Neural cell (in vitro differentiated cells): ENCODE measurements around the gene ZNF610. TPM values are rescaled to one million over a fixed set of nuclear protein-coding genes. Genes with fewer than 3 reads are reported as not detected.

Source experiments
- H2AFZ ChIP-seq: fragments of 200-600, 300-800 bp; sonication (generic), shearing (Covaris generic); 2 replicates; pipeline ENCODE4 v1.6.0; 2014; ENCODE audit warnings: low read depth, mild to moderate bottlenecking, antibody characterized with exemption, low read length, moderate library complexity
- H3F3A ChIP-seq: fragments of 200-600 bp; shearing (Covaris generic); 2 replicates; pipeline ENCODE4 v1.6.1; 2016; ENCODE audit warnings: mild to moderate bottlenecking, moderate library complexity, mixed read lengths, antibody characterized with exemption, low read length; ENCODE audit not compliant: insufficient read depth, poor library complexity, severe bottlenecking
- H3K27ac ChIP-seq: fragments of 200-600, 300-800 bp; sonication (generic), shearing (Covaris generic); 2 replicates; pipeline ENCODE4 v1.5.1; 2014; ENCODE audit warnings: mild to moderate bottlenecking, low read length, moderate library complexity
- H3K27me3 ChIP-seq: fragments of 300-800, 200-600 bp; sonication (generic), shearing (Covaris generic); 2 replicates; pipeline ENCODE4 v1.6.0; 2014; ENCODE audit warnings: mild to moderate bottlenecking, low read depth, low read length, moderate library complexity; ENCODE audit not compliant: insufficient read depth
- H3K36me3 ChIP-seq: fragments of 300-800, 200-600 bp; sonication (generic), shearing (Covaris generic); 2 replicates; pipeline ENCODE4 v1.5.1; 2014; ENCODE audit warnings: mild to moderate bottlenecking, antibody characterized with exemption, low read length, moderate library complexity; ENCODE audit not compliant: insufficient read depth
- H3K4me2 ChIP-seq: fragments of 300-800, 200-600 bp; sonication (generic), shearing (Covaris generic); 2 replicates; pipeline ENCODE4 v1.6.0; 2014; ENCODE audit warnings: mild to moderate bottlenecking, low read length
- H3K4me3 ChIP-seq: fragments of 300-800, 200-600 bp; sonication (generic), shearing (Covaris generic); 2 replicates; pipeline ENCODE4 v1.5.1; 2014; ENCODE audit warnings: mild to moderate bottlenecking, low read length, moderate library complexity
- H3K79me2 ChIP-seq: fragments of 200-600 bp; shearing (Covaris generic); replicated peaks from 2 replicates; pipeline ENCODE4 v1.6.0; 2014; ENCODE audit warnings: mild to moderate bottlenecking, low read length, moderate library complexity; ENCODE audit not compliant: insufficient read depth
- H3K9ac ChIP-seq: fragments of 300-800, 200-600 bp; sonication (generic), shearing (Covaris generic); 2 replicates; pipeline ENCODE4 v1.6.1; 2016; ENCODE audit warnings: mild to moderate bottlenecking, low read length, mixed read lengths
- H3K9me2 ChIP-seq: fragments of 200-600 bp; shearing (Covaris generic); 2 replicates; pipeline ENCODE4 v1.6.1; 2016; ENCODE audit warnings: mild to moderate bottlenecking, low read length, mixed read lengths; ENCODE audit not compliant: insufficient read depth
- H3K9me3 ChIP-seq: fragments of 200-600, 300-800 bp; sonication (generic), shearing (Covaris generic); 2 replicates; pipeline ENCODE4 v1.6.1; 2016; ENCODE audit warnings: mild to moderate bottlenecking, mixed run types, low read length, moderate library complexity, mixed read lengths
- H4K20me1 ChIP-seq: fragments of 200-600 bp; shearing (Covaris generic); 2 replicates; pipeline ENCODE4 v1.6.1; 2016; ENCODE audit warnings: mild to moderate bottlenecking, mixed run types; ENCODE audit not compliant: insufficient read depth
- EP300 ChIP-seq: fragments of 450-650 bp; conservative IDR thresholded peaks from 2 replicates; pipeline ENCODE4 v1.6.1; 2014; ENCODE audit warnings: antibody characterized with exemption, mild to moderate bottlenecking, moderate library complexity; ENCODE audit not compliant: poor library complexity, severe bottlenecking
- EZH2 ChIP-seq: fragments of 200-600, 300-800 bp; shearing (Covaris generic), sonication (generic); IDR thresholded peaks from 2 replicates; pipeline ENCODE4 v1.6.1; 2014; ENCODE audit warnings: antibody characterized with exemption, low read length, borderline replicate concordance, mild to moderate bottlenecking; ENCODE audit not compliant: insufficient read depth, poor library complexity, severe bottlenecking
- MXI1 ChIP-seq: fragments of 450-650 bp; conservative IDR thresholded peaks from 2 replicates; pipeline ENCODE4 v1.6.1; 2014; ENCODE audit warnings: antibody characterized with exemption, mild to moderate bottlenecking; ENCODE audit not compliant: poor library complexity, severe bottlenecking
- POLR2AphosphoS5 ChIP-seq: IDR thresholded peaks from 2 replicates; pipeline ENCODE4 v1.6.1; 2012
- RAD21 ChIP-seq: fragments of 450-650 bp; conservative IDR thresholded peaks from 2 replicates; pipeline ENCODE4 v1.6.1; 2014; ENCODE audit warnings: antibody characterized with exemption, mild to moderate bottlenecking, moderate library complexity
- REST ChIP-seq: IDR thresholded peaks from 2 replicates; pipeline ENCODE4 v1.6.1; 2012; ENCODE audit warnings: borderline replicate concordance
- SMC3 ChIP-seq: fragments of 450-650 bp; conservative IDR thresholded peaks from 2 replicates; pipeline ENCODE4 v1.6.1; 2014; ENCODE audit warnings: antibody characterized with exemption, mild to moderate bottlenecking, moderate library complexity; ENCODE audit not compliant: poor library complexity
- TAF1 ChIP-seq: IDR thresholded peaks from 2 replicates; pipeline ENCODE4 v1.6.1; 2012; ENCODE audit warnings: low read depth
- polyA plus RNA-seq: library from polyadenylated mRNA; depleted of rRNA; stranded (reverse); fragments of >200 nt; gene quantifications from 2 replicates; pipeline ENCODE4 v1.2.3, GENCODE V29; 2014
- TF ChIP-seq, protein P1 (sequence below): fragments of 450-650 bp; IDR thresholded peaks from 2 replicates; pipeline ENCODE4 v1.5.1; 2014; ENCODE audit warnings: antibody characterized with exemption, mild to moderate bottlenecking, moderate library complexity; ENCODE audit not compliant: poor library complexity, severe bottlenecking

Gene ZNF610
- polyA plus RNA-seq, 1 donor from 2014 or later, result 28.3 TPM

- no peak overlapping the region for H3K4me2 ChIP-seq
- H3K9me3 ChIP-seq, result peaks cover 12% of the 10 kb centered on the region
- H4K20me1 ChIP-seq, result no peaks in the 10 kb centered on the region
- H3K27me3 ChIP-seq, result no peaks in the 10 kb centered on the region
- no peak overlapping the region for H2AFZ ChIP-seq
- H3F3A ChIP-seq, result no peaks in the 10 kb centered on the region
- H3K9me2 ChIP-seq, result no peaks in the 10 kb centered on the region
- peaks cover 5% of the 10 kb centered on the region for H3K79me2 ChIP-seq
- H3K36me3 ChIP-seq, result no peaks in the 10 kb centered on the region
- no peak for TF ChIP-seq REST
- TF ChIP-seq, protein P1, sequence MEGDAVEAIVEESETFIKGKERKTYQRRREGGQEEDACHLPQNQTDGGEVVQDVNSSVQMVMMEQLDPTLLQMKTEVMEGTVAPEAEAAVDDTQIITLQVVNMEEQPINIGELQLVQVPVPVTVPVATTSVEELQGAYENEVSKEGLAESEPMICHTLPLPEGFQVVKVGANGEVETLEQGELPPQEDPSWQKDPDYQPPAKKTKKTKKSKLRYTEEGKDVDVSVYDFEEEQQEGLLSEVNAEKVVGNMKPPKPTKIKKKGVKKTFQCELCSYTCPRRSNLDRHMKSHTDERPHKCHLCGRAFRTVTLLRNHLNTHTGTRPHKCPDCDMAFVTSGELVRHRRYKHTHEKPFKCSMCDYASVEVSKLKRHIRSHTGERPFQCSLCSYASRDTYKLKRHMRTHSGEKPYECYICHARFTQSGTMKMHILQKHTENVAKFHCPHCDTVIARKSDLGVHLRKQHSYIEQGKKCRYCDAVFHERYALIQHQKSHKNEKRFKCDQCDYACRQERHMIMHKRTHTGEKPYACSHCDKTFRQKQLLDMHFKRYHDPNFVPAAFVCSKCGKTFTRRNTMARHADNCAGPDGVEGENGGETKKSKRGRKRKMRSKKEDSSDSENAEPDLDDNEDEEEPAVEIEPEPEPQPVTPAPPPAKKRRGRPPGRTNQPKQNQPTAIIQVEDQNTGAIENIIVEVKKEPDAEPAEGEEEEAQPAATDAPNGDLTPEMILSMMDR, result no peak
- TF ChIP-seq EZH2, result no peak
- TF ChIP-seq EP300, result no peak
- TF ChIP-seq POLR2AphosphoS5, result no peak
- TF ChIP-seq SMC3, result no peak
- no peak for TF ChIP-seq TAF1
- TF ChIP-seq MXI1, result no peak
- TF ChIP-seq RAD21, result no peak
- no peak overlapping the region for H3K27ac ChIP-seq
- no peak overlapping the region for H3K4me3 ChIP-seq
- H3K9ac ChIP-seq, result no peak overlapping the region
Measured at GRCh38 chr19:52331757-52332156, 4.3 kb upstream of the ZNF610 start.

DNA sequence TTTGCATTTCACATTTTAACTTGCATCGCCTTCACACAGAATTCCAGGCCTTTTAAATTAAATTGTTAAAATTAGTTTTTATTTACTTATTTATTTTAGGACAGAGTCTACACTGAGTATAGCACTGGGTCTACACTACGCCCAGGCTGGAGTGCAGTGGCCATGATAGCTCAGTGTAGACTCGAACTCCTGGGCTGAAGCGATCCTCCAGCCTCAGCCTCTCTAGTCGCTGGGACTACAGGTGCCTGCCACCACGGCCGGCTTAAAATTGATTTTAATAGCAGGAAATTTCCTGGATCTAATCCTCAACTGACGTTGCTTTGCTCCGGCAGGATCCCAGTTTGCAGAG, 301 bp upstream of the ZNF610 start:
- H3K4me3 ChIP-seq, result peak overlapping the region; percentile 97
- no peak for TF ChIP-seq SMC3
- no peak for TF ChIP-seq POLR2AphosphoS5
- no peak for TF ChIP-seq EZH2
- no peak for TF ChIP-seq REST
- TF ChIP-seq, protein P1, result no peak
- TF ChIP-seq TAF1, result no peak
- no peak for TF ChIP-seq MXI1
- no peak for TF ChIP-seq EP300
- no peak for TF ChIP-seq RAD21
- H3K4me2 ChIP-seq, result no peak overlapping the region
- no peaks in the 10 kb centered on the region for H3K27me3 ChIP-seq
- no peaks in the 10 kb centered on the region for H3F3A ChIP-seq
- peak overlapping the region; percentile 68 for H2AFZ ChIP-seq
- H3K9me3 ChIP-seq, result peaks cover 5% of the 10 kb centered on the region
- peak overlapping the region; percentile 98 for H3K27ac ChIP-seq
- H3K9ac ChIP-seq, result peak overlapping the region; percentile 99
- H3K9me2 ChIP-seq, result no peaks in the 10 kb centered on the region
- H4K20me1 ChIP-seq, result no peaks in the 10 kb centered on the region
- peaks cover 17% of the 10 kb centered on the region for H3K79me2 ChIP-seq
- no peaks in the 10 kb centered on the region for H3K36me3 ChIP-seq
